Tibial artery (tissue), 4 donors: ENCODE measurements around the gene SLC9A3.

ENCODE experiments used
- DNase-seq, 2 donors: peaks; one replicate each; pipeline ENCODE4 v3.0.0-alpha.2; 2019
- H3K27ac ChIP-seq, 2 donors: fragments of 200-600 bp; sonication (generic) in 1 of 2; 1 replicate in 1 of 2; 2 replicates in 1 of 2; pipeline ENCODE4 v1.5.1; 2018 to 2019; ENCODE audit warnings: mild to moderate bottlenecking in 1 of 2
- H3K27me3 ChIP-seq, 2 donors: fragments of 200-600 bp; sonication (generic) in 1 of 2; one replicate each; pipeline versions ENCODE4 v1.5.1 to v1.6.0; 2016 to 2019
- H3K36me3 ChIP-seq, 3 donors: fragments of 200-600 bp; sonication (generic) in 2 of 3; one replicate each; pipeline ENCODE4 v1.5.1; 2016 to 2019; ENCODE audit warnings: mild to moderate bottlenecking in 2 of 3
- H3K4me1 ChIP-seq, 4 donors: fragments of 200-600 bp; sonication (generic) in 2 of 4; 1 replicate in 3 of 4; 2 replicates in 1 of 4; pipeline ENCODE4 v1.5.1; 2016 to 2019
- H3K4me3 ChIP-seq, 2 donors: fragments of 200-600 bp; sonication (generic) in 1 of 2; 1 replicate in 1 of 2; 2 replicates in 1 of 2; pipeline ENCODE4 v1.5.1; 2018 to 2019; ENCODE audit warnings: mild to moderate bottlenecking in 2 of 2
- H3K9me3 ChIP-seq, 3 donors: fragments of 200-600 bp; sonication (generic) in 1 of 3; one replicate each; pipeline ENCODE4 v1.5.1; 2016 to 2019
- intact Hi-C: fragments of 100-400 bp; cut with DNase I; formaldehyde crosslinking; loops from one replicate; pipeline ENCODE4 v1.15.0; 2023; ENCODE audit warnings: low total_unique reads
- TF ChIP-seq, protein P1 (sequence below), 2 experiments: fragments of 200-600 bp in 1 of 2; fragments of 450-650 bp in 1 of 2; IDR thresholded peaks; one replicate each; pipeline ENCODE4 v1.5.1; 2017 to 2019; ENCODE audit warnings: antibody characterized with exemption in 2 of 2, mild to moderate bottlenecking in 1 of 2, moderate library complexity in 1 of 2

Gene SLC9A3

DNA sequence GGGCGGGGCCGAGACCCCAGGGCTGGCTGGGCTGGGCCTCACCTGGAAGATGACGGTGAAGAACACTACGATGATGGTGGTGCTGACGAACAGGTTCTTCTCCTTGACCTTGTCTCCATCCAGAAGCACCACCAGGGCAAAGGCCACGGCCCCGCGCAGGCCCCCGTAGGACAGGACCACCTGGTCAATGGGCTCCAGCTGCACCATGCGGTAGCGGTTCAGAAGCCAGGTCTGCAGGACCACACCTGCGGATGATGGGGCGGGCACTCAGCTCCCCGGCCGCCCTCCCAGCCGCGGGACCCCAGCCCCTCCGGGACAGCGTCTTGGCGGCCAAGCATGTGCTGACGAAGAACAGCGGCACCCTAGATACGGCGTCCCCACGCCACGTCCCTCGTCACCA is 41.7 kb downstream of the SLC9A3 start:
- Histone ChIP-seq H3K27ac (no peak overlapping the region), H3K4me3 (no peak overlapping the region), H3K9me3 (no peaks in the 10 kb centered on the region), H3K4me1 (no peaks in the 10 kb centered on the region), H3K36me3 (no peaks in the 10 kb centered on the region), H3K27me3 (peaks cover 0 to 81% of the 10 kb centered on the region in 2 donors)
- intact Hi-C loops: loop anchor here (10.0 kb wide), 1 partner anchor 122 kb away; no protein-coding TSS in a partner anchor
- no peak for DNase-seq
- TF ChIP-seq, protein P1, sequence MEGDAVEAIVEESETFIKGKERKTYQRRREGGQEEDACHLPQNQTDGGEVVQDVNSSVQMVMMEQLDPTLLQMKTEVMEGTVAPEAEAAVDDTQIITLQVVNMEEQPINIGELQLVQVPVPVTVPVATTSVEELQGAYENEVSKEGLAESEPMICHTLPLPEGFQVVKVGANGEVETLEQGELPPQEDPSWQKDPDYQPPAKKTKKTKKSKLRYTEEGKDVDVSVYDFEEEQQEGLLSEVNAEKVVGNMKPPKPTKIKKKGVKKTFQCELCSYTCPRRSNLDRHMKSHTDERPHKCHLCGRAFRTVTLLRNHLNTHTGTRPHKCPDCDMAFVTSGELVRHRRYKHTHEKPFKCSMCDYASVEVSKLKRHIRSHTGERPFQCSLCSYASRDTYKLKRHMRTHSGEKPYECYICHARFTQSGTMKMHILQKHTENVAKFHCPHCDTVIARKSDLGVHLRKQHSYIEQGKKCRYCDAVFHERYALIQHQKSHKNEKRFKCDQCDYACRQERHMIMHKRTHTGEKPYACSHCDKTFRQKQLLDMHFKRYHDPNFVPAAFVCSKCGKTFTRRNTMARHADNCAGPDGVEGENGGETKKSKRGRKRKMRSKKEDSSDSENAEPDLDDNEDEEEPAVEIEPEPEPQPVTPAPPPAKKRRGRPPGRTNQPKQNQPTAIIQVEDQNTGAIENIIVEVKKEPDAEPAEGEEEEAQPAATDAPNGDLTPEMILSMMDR (IDR thresholded peaks at IDR 0.05): no peak

DNA sequence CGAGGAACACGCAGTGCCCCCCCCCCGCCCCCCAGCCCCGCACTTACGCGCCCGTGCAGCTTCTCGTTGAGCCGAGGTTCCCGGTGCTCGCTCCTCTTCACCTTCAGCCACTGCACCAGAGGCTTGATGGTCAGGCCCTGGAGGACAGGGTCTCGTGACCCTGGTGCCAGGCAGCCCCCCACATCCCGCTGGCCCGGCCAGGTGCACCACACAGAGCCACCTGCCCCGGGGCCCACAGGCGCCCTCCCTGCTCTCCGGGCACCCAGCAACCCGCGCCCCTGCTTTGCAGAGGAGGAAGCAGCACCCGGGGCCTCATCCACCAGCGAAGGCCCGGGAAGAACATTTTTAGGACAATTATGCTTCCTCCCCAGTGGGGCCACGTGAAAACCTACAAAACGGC is 42.2 kb downstream of the SLC9A3 start:
- no peak for DNase-seq
- Histone ChIP-seq H3K4me1 (no peaks in the 10 kb centered on the region), H3K27me3 (peaks cover 0 to 85% of the 10 kb centered on the region in 2 donors), H3K9me3 (no peaks in the 10 kb centered on the region), H3K27ac (no peak overlapping the region), H3K36me3 (no peaks in the 10 kb centered on the region), H3K4me3 (no peak overlapping the region)
- TF ChIP-seq, protein P1 (IDR thresholded peaks at IDR 0.05): no peak
- intact Hi-C loops: loop anchor here (10.0 kb wide), 1 partner anchor 123 kb away; no protein-coding TSS in a partner anchor

DNA sequence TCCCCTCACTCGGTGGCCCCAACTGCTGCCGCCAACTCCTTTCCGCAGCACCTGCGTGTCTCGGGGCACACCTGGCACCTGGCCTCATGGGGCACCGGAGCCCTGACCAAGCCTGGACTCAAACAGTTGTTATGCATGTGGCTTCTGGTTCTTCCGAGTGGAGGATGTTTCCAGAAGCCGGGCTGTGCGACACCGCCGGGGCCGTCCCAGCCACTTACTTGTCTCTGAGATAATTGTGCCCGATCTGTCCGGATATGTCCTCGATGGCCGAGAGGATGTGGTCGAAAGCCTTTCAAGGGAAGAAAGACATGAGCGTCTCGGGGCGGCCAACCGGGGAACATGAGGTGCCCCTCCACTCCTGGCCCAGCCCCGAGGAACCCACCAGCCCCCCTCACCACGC is 42.9 kb downstream of the SLC9A3 start:
- intact Hi-C loops: loop anchor here (10.0 kb wide), 1 partner anchor 123 kb away; no protein-coding TSS in a partner anchor
- H3K27me3 ChIP-seq: peaks cover 0 to 90% of the 10 kb centered on the region in 2 donors
- no peaks in the 10 kb centered on the region for H3K36me3 ChIP-seq
- no peak overlapping the region for H3K4me3 ChIP-seq
- DNase-seq: no peak
- no peaks in the 10 kb centered on the region for H3K4me1 ChIP-seq
- TF ChIP-seq, protein P1 (IDR thresholded peaks at IDR 0.05): no peak
- no peak overlapping the region for H3K27ac ChIP-seq
- no peaks in the 10 kb centered on the region for H3K9me3 ChIP-seq

DNA sequence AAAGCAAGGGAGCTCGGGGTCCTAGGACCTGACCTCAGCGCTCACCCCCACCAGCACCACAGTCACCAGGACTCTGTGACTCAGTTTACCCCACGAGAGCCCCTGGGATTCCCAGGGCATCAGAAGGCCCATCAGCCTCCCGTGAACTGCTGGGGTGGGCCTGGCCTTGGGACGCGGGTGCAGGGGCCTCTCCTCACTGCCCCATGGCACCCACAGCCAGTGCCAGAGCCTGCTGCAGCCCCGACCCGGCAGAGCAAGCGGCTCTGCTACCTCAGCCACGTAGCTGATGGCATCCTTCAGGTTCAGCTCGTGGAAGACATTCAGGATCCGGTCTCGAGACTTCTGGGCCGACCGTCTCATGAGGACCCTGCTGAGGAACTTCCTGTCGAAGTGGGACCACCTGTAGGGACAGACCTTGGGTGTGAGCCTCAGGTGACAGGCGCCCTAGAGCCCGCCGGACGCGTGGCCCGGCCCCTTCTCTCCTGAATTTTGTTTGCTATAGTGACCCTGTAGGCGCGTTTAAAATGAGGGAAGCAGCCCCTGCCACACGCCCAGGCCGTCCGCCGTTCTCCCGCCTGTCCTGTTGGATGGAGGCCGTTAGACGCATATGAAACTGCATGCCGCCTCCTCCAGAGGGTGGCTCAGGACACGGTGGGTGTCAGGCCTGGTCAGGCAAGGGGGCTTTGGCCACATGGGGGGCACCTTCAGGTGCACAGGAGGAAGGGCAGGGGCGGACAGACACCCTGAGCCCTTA is 44.5 kb downstream of the SLC9A3 start:
- Histone ChIP-seq H3K4me3 (no peak overlapping the region), H3K27ac (no peak overlapping the region), H3K27me3 (peaks cover 0 to 90% of the 10 kb centered on the region in 2 donors), H3K36me3 (no peaks in the 10 kb centered on the region), H3K4me1 (peaks cover 0 to 11% (median 8%) of the 10 kb centered on the region in 4 donors), H3K9me3 (no peaks in the 10 kb centered on the region)
- TF ChIP-seq, protein P1 (IDR thresholded peaks at IDR 0.05): no peak
- intact Hi-C loops: loop anchor here (10.0 kb wide), 1 partner anchor 125 kb away; no protein-coding TSS in a partner anchor
- no peak for DNase-seq

DNA sequence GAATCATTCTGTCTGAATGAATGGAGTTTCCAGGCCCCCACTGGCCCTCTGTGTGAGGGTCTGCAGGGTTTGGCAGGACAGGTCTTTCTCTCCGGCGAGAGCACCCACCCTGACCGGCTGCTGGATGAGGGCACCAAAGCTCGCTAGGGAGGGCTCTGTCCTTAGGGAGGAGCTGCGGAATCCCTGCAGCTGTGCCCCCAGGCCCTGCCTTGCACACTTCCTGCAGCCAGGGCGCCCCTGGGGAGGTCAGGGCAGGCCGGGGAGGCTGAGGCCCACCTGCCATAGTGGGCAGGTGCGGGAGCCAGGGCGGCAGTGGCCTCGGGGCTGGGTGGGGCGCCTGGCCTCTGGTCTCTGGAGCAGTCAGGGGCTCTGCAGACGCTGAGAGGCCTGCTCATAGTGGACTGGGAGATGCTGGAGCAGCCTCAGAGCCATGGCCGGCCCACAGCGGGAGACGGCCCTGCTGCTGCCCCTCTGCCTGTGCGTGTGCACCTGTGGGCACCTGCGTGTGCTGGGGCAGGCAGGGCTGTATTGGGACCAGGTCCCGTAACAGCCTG is 45.2 kb downstream of the SLC9A3 start:
- TF ChIP-seq, protein P1 (IDR thresholded peaks at IDR 0.05): no peak
- Histone ChIP-seq H3K27me3 (peaks cover 0 to 85% of the 10 kb centered on the region in 2 donors), H3K4me3 (no peak overlapping the region), H3K4me1 (peaks cover 0 to 18% (median 11%) of the 10 kb centered on the region in 4 donors), H3K36me3 (no peaks in the 10 kb centered on the region), H3K9me3 (no peaks in the 10 kb centered on the region), H3K27ac (no peak overlapping the region)
- intact Hi-C loops: no loop called here
- DNase-seq: no peak
